HepG2 (cell line): Measurements from ENCODE around the gene SFR1. TPM values are rescaled to one million over a fixed set of nuclear protein-coding genes. Genes with fewer than 3 reads are reported as not detected.
A peak's percentile ranks its signal among the peaks of the same experiment; 100 is the strongest.

ENCODE experiments used
- E2F2 ChIP-seq: sonication (generic); formaldehyde crosslinking; IDR thresholded peaks from 2 replicates; pipeline ENCODE4 v1.4.0; 2020; ENCODE audit warnings: missing genetic modification reagents, borderline replicate concordance
- ETV5 ChIP-seq: IDR thresholded peaks from 2 replicates; pipeline ENCODE4 v1.6.1; 2018; ENCODE audit warnings: missing biosample characterization, missing genetic modification reagents, inconsistent platforms, borderline replicate concordance
- HOXA9 ChIP-seq: sonication (generic); formaldehyde crosslinking; IDR thresholded peaks from 2 replicates; pipeline ENCODE4 v1.8.1; 2022; ENCODE audit warnings: missing genetic modification reagents, mild to moderate bottlenecking, moderate library complexity, borderline replicate concordance
- HOXD1 ChIP-seq: sonication (generic); formaldehyde crosslinking; IDR thresholded peaks from 2 replicates; pipeline ENCODE4 v1.5.0; 2020; ENCODE audit warnings: missing genetic modification reagents
- MAF1 ChIP-seq: sonication (generic); formaldehyde crosslinking; IDR thresholded peaks from 2 replicates; pipeline ENCODE4 v1.5.0; 2020; ENCODE audit warnings: missing genetic modification reagents, borderline replicate concordance
- MAZ ChIP-seq, 2 experiments: sonication (generic) in 1 of 2; formaldehyde crosslinking in 1 of 2; IDR thresholded peaks; 2 replicates each; pipeline versions ENCODE4 v1.5.0 to v1.6.1; 2012 to 2020; ENCODE audit warnings: low read depth in 2 of 2, mild to moderate bottlenecking in 2 of 2, borderline replicate concordance in 1 of 2, improper control_type of control experiment in 1 of 2, low read length in 1 of 2, missing genetic modification reagents in 1 of 2, moderate library complexity in 1 of 2
- NBN ChIP-seq: fragments of 450-650 bp; conservative IDR thresholded peaks from 2 replicates; pipeline ENCODE4 v1.6.1; 2017
- NFIC ChIP-seq: IDR thresholded peaks from 2 replicates; pipeline ENCODE4 v1.6.1; 2012; ENCODE audit warnings: mild to moderate bottlenecking, low read length, inconsistent platforms
- PHF5A ChIP-seq: IDR thresholded peaks from one replicate; pipeline ENCODE4 v1.6.1; 2018; ENCODE audit warnings: low read depth, missing genetic modification reagents; ENCODE audit not compliant: unreplicated experiment
- PRPF4 ChIP-seq: fragments of 200-400 bp; formaldehyde crosslinking; IDR thresholded peaks from 2 replicates; pipeline ENCODE4 v1.6.1; 2016; ENCODE audit warnings: low read length, low read depth; ENCODE audit not compliant: poor library complexity, severe bottlenecking
- RBM22 ChIP-seq: fragments of 200-400 bp; formaldehyde crosslinking; optimal IDR thresholded peaks from 2 replicates; pipeline ENCODE3; 2017; ENCODE audit warnings: mild to moderate bottlenecking, low read length, moderate library complexity
- SALL2 ChIP-seq: sonication (generic); formaldehyde crosslinking; IDR thresholded peaks from 2 replicates; pipeline ENCODE4 v1.8.1; 2023; ENCODE audit warnings: mild to moderate bottlenecking, missing genetic modification reagents, inconsistent platforms
- SKI ChIP-seq: fragments of 450-650 bp; IDR thresholded peaks from one replicate; pipeline ENCODE4 v1.6.1; 2018; ENCODE audit warnings: mild to moderate bottlenecking; ENCODE audit not compliant: partially characterized antibody
- SNRNP70 ChIP-seq: fragments of 200-400 bp; formaldehyde crosslinking; IDR thresholded peaks from 2 replicates; pipeline ENCODE4 v1.6.1; 2017; ENCODE audit warnings: mild to moderate bottlenecking, low read depth, low read length, moderate library complexity
- SRSF9 ChIP-seq: fragments of 200-400 bp; formaldehyde crosslinking; IDR thresholded peaks from 2 replicates; pipeline ENCODE4 v1.6.1; 2018; ENCODE audit warnings: borderline replicate concordance, mild to moderate bottlenecking, low read depth, low read length; ENCODE audit not compliant: insufficient read depth, poor library complexity, severe bottlenecking
- TERF1 ChIP-seq: sonication (generic); formaldehyde crosslinking; IDR thresholded peaks from 2 replicates; pipeline ENCODE4 v1.8.0; 2022; ENCODE audit warnings: mild to moderate bottlenecking, missing genetic modification reagents, moderate library complexity
- TFDP1 ChIP-seq: IDR thresholded peaks from 2 replicates; pipeline ENCODE4 v1.6.1; 2016; ENCODE audit warnings: missing compliant biosample characterization, missing genetic modification reagents, borderline replicate concordance
- YEATS4 ChIP-seq: sonication (generic); formaldehyde crosslinking; IDR thresholded peaks from 2 replicates; pipeline ENCODE4 v1.4.0; 2020; ENCODE audit warnings: missing genetic modification reagents, borderline replicate concordance
- ZBTB3 ChIP-seq: sonication (generic); formaldehyde crosslinking; IDR thresholded peaks from 2 replicates; pipeline ENCODE4 v1.4.0; 2020; ENCODE audit warnings: low read depth, mild to moderate bottlenecking, moderate library complexity, missing genetic modification reagents, borderline replicate concordance
- ZBTB38 ChIP-seq: sonication (generic); formaldehyde crosslinking; IDR thresholded peaks from 2 replicates; pipeline ENCODE4 v1.5.1; 2020; ENCODE audit warnings: mild to moderate bottlenecking, missing genetic modification reagents
- ZBTB46 ChIP-seq: sonication (generic); formaldehyde crosslinking; IDR thresholded peaks from 2 replicates; pipeline ENCODE4 v1.4.0; 2020; ENCODE audit warnings: mild to moderate bottlenecking, missing genetic modification reagents, borderline replicate concordance
- polyA plus RNA-seq, 8 experiments: library from polyadenylated mRNA; depleted of rRNA in 3 of 8; stranded (reverse) in 7 of 8; unstranded in 1 of 8; fragments of >200 nt; fragmentation: Illumina TruSeq in 4 of 8; extraction: Trizol in 4 of 8; gene quantifications; 2 replicates each; pipeline versions ENCODE4 v1.2.1 to v1.2.3, GENCODE V29; 2011 to 2016; ENCODE audit warnings: low read depth in 4 of 8, missing spikeins in 1 of 8, mixed read lengths in 1 of 8; ENCODE audit not compliant: insufficient read depth in 1 of 8
- total RNA-seq, 5 experiments: library from RNA; depleted of rRNA; stranded (reverse); fragments of >200 nt; fragmentation: Illumina TruSeq; extraction: Trizol; gene quantifications; 2 replicates each; pipeline ENCODE4 v1.2.3, GENCODE V29; 2016; ENCODE audit warnings: low read depth in 1 of 5
- TF ChIP-seq, protein P1 (sequence below): sonication (generic); formaldehyde crosslinking; IDR thresholded peaks from 2 replicates; pipeline ENCODE4 v1.5.0; 2020; ENCODE audit warnings: mild to moderate bottlenecking, low read depth, missing genetic modification reagents, borderline replicate concordance

SFR1 gene
- total and polyA plus RNA-seq, 2 of the 13 experiments (the other 11 are each of a cell fraction or from before 2014, with no cell fraction given), result 2.2 to 6.1 TPM

GRCh38 chr10:104121485-104122224 is at the start of gene SFR1 (continued):
- TF ChIP-seq E2F2 (CRISPR knock-in tag) (no peak), PHF5A (CRISPR knock-in tag) (peak; percentile 70), YEATS4 (no peak), SNRNP70 (no peak), TFDP1 (CRISPR knock-in tag) (peak; percentile 95; the same call in 1 of the 2 replicates), SRSF9 (no peak), ZBTB38 (peak; percentile 43; the same call in 1 of the 2 replicates), PRPF4 (no peak), MAZ (IDR thresholded peaks at IDR 0.05; ENCODE audit: borderline replicate concordance, low read depth, low read length) (peak; percentile 40; the same call in 1 of the 2 replicates), MAZ (CRISPR knock-in tag; IDR thresholded peaks at IDR 0.05; ENCODE audit: low read depth) (peak; percentile 76; the same call in 1 of the 2 replicates), SALL2 (CRISPR knock-in tag) (peak; percentile 39; the same call in 1 of the 2 replicates), ZBTB3 (CRISPR knock-in tag) (no peak), NFIC (no peak), RBM22 (no peak), SKI (no peak), MAF1 (CRISPR knock-in tag) (no peak), NBN (no peak), HOXA9 (CRISPR knock-in tag) (0 out of 2 replicates have a peak, but pooled peaks have one; percentile 72), TERF1 (no peak), ETV5 (CRISPR knock-in tag) (peak; percentile 5; the same call in 1 of the 2 replicates), ZBTB46 (CRISPR knock-in tag) (no peak), HOXD1 (CRISPR knock-in tag) (0 out of 2 replicates have a peak, but pooled peaks have one; percentile 19)
- TF ChIP-seq, protein P1, sequence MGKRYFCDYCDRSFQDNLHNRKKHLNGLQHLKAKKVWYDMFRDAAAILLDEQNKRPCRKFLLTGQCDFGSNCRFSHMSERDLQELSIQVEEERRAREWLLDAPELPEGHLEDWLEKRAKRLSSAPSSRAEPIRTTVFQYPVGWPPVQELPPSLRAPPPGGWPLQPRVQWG, result no peak
